Measurements from ENCODE around the gene SLC6A6.

GRCh38 chr3:14505803-14506500 lies 103.5 kb downstream of the SLC6A6 start:
- TF ChIP-seq POLR2A (IDR thresholded peaks at IDR 0.05) (no peak), CTCF (IDR thresholded peaks at IDR 0.05) (no peak)
